Fibroblast of lung (primary cell): ENCODE results near the gene TPPP.

Experiments
- EZH2 ChIP-seq: IDR thresholded peaks from 2 replicates; pipeline ENCODE4 v1.5.1; 2012; ENCODE audit warnings: low read length, control low read depth, mild to moderate bottlenecking; ENCODE audit errors: missing control alignments
- TF ChIP-seq, protein P1 (sequence below), 2 donors: IDR thresholded peaks in 1 of 2; conservative IDR thresholded peaks in 1 of 2; 1 replicate in 1 of 2; 2 replicates in 1 of 2; pipeline ENCODE4 v1.5.1; 2011 to 2012; ENCODE audit warnings: low read length in 2 of 2, control low read depth in 1 of 2, inconsistent platforms in 1 of 2, low read depth in 1 of 2, mild to moderate bottlenecking in 1 of 2

DNA sequence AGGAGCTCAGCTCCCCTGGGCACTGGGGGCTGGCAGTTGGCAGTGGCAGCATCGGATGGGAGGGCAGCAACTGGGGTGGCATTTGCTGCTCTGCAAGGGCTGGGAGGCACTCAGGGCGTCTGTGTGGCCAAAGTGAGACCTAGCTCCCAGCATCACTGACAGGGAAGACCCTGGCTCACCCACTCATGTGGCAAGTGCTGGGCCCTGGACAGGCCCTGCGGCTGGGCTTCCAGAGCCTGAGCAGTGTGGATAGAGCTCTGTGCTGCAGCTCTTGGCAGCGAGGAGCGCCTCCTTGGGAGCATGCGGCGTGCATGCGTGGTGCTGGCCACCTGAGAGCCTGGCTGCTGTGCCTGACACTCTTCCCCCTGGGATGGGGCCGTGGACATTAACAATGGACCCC lies 70.8 kb downstream of the TPPP start:
- TF ChIP-seq, protein P1, sequence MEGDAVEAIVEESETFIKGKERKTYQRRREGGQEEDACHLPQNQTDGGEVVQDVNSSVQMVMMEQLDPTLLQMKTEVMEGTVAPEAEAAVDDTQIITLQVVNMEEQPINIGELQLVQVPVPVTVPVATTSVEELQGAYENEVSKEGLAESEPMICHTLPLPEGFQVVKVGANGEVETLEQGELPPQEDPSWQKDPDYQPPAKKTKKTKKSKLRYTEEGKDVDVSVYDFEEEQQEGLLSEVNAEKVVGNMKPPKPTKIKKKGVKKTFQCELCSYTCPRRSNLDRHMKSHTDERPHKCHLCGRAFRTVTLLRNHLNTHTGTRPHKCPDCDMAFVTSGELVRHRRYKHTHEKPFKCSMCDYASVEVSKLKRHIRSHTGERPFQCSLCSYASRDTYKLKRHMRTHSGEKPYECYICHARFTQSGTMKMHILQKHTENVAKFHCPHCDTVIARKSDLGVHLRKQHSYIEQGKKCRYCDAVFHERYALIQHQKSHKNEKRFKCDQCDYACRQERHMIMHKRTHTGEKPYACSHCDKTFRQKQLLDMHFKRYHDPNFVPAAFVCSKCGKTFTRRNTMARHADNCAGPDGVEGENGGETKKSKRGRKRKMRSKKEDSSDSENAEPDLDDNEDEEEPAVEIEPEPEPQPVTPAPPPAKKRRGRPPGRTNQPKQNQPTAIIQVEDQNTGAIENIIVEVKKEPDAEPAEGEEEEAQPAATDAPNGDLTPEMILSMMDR (conservative IDR thresholded peaks at IDR 0.05 in 1 of 2, IDR thresholded peaks at IDR 0.05 in 1 of 2; ENCODE audit: low read depth in 1 of 2, low read length in 2 of 2), result no peak
- no peak for TF ChIP-seq EZH2
